ENCODE results near the gene KCTD13.

KCTD13 gene

GRCh38 chr16:29860218-29860617 is 65.8 kb downstream of the KCTD13 start:
- Histone ChIP-seq H3K4me2 (ENCODE audit: low read depth, low read length) (no peak overlapping the region), H3K9me3 (replicated peaks; ENCODE audit: insufficient read depth, low read length) (no peaks in the 10 kb centered on the region), H3F3A (ENCODE audit: insufficient read depth, low read length) (no peaks in the 10 kb centered on the region), H3K9ac (ENCODE audit: low read length) (no peak overlapping the region), H3K79me2 (ENCODE audit: low read length) (peaks cover 16% of the 10 kb centered on the region), H2AFZ (ENCODE audit: low read length) (no peak overlapping the region), H3K4me3 (ENCODE audit: low read length) (no peak overlapping the region), H3K36me3 (replicated peaks; ENCODE audit: insufficient read depth, low read length) (no peaks in the 10 kb centered on the region), H3K27ac (ENCODE audit: low read length) (no peak overlapping the region), H3K9me2 (replicated peaks; ENCODE audit: insufficient read depth, low read length) (no peaks in the 10 kb centered on the region), H3K27me3 (replicated peaks; ENCODE audit: insufficient read depth, low read length) (no peaks in the 10 kb centered on the region), H4K20me1 (ENCODE audit: insufficient read depth, low read length) (no peaks in the 10 kb centered on the region), H3K4me1 (ENCODE audit: low read length) (no peaks in the 10 kb centered on the region)
- TF ChIP-seq EZH2phosphoT487 (IDR thresholded peaks at IDR 0.05; ENCODE audit: low read length) (no peak), EZH2 (optimal IDR thresholded peaks at IDR 0.05; ENCODE audit: low read depth, low read length) (no peak), CTCF (IDR thresholded peaks at IDR 0.05; ENCODE audit: low read length) (no peak)
- DNase-seq, result no peak

DNA sequence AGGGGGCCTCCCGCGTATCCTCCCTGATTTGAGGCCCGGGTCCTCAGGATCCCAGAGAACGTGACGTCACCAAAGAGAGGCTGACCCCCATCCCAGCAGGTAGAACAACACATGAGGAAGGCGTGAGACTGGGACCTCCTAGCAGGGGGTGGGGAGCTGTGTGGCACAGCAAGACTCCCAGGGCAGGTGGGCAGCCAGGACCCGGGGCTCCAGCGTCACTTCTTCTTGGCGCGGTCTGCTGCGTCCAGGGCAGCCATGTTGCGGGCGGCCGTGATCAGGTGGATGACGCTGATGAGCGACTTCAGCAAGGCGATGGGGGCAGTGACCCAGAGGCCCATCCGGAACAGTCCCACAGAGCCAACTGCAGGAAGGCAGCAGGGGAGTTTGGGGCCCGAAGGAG is 67.1 kb downstream of the KCTD13 start:
- H3K9ac ChIP-seq (ENCODE audit: low read length), result no peak overlapping the region
- peaks cover 16% of the 10 kb centered on the region for H3K79me2 ChIP-seq (ENCODE audit: low read length)
- no peaks in the 10 kb centered on the region for H3F3A ChIP-seq (ENCODE audit: insufficient read depth, low read length)
- TF ChIP-seq EZH2 (optimal IDR thresholded peaks at IDR 0.05; ENCODE audit: low read depth, low read length) (no peak), CTCF (IDR thresholded peaks at IDR 0.05; ENCODE audit: low read length) (no peak), EZH2phosphoT487 (IDR thresholded peaks at IDR 0.05; ENCODE audit: low read length) (no peak)
- H3K4me1 ChIP-seq (ENCODE audit: low read length), result no peaks in the 10 kb centered on the region
- H4K20me1 ChIP-seq (ENCODE audit: insufficient read depth, low read length), result no peaks in the 10 kb centered on the region
- H3K9me3 ChIP-seq (replicated peaks; ENCODE audit: insufficient read depth, low read length), result no peaks in the 10 kb centered on the region
- no peaks in the 10 kb centered on the region for H3K27me3 ChIP-seq (replicated peaks; ENCODE audit: insufficient read depth, low read length)
- no peak overlapping the region for H2AFZ ChIP-seq (ENCODE audit: low read length)
- H3K4me3 ChIP-seq (ENCODE audit: low read length), result no peak overlapping the region
- no peak overlapping the region for H3K4me2 ChIP-seq (ENCODE audit: low read depth, low read length)
- H3K27ac ChIP-seq (ENCODE audit: low read length), result no peak overlapping the region
- no peaks in the 10 kb centered on the region for H3K36me3 ChIP-seq (replicated peaks; ENCODE audit: insufficient read depth, low read length)
- DNase-seq, result no peak
- H3K9me2 ChIP-seq (replicated peaks; ENCODE audit: insufficient read depth, low read length), result no peaks in the 10 kb centered on the region

GRCh38 chr16:29858149-29858849 is 67.7 kb downstream of the KCTD13 start:
- Histone ChIP-seq H3K36me3 (replicated peaks; ENCODE audit: insufficient read depth, low read length) (no peaks in the 10 kb centered on the region), H3K9me2 (replicated peaks; ENCODE audit: insufficient read depth, low read length) (no peaks in the 10 kb centered on the region), H4K20me1 (ENCODE audit: insufficient read depth, low read length) (no peaks in the 10 kb centered on the region), H3F3A (ENCODE audit: insufficient read depth, low read length) (no peaks in the 10 kb centered on the region), H3K9ac (ENCODE audit: low read length) (no peak overlapping the region), H3K9me3 (replicated peaks; ENCODE audit: insufficient read depth, low read length) (no peaks in the 10 kb centered on the region), H3K4me3 (ENCODE audit: low read length) (no peak overlapping the region), H3K4me2 (ENCODE audit: low read depth, low read length) (no peak overlapping the region), H3K4me1 (ENCODE audit: low read length) (no peaks in the 10 kb centered on the region), H3K27me3 (replicated peaks; ENCODE audit: insufficient read depth, low read length) (no peaks in the 10 kb centered on the region), H3K79me2 (ENCODE audit: low read length) (peaks cover 16% of the 10 kb centered on the region), H3K27ac (ENCODE audit: low read length) (no peak overlapping the region), H2AFZ (ENCODE audit: low read length) (no peak overlapping the region)
- TF ChIP-seq CTCF (IDR thresholded peaks at IDR 0.05; ENCODE audit: low read length) (no peak), EZH2 (optimal IDR thresholded peaks at IDR 0.05; ENCODE audit: low read depth, low read length) (no peak), EZH2phosphoT487 (IDR thresholded peaks at IDR 0.05; ENCODE audit: low read length) (no peak)
- DNase-seq, result no peak

Measured in MM.1S (cell line).